CD4-positive, alpha-beta memory T cell (primary cell): ENCODE data around the gene ZNF444. TPM values are rescaled to one million over a fixed set of nuclear protein-coding genes. Genes with fewer than 3 reads are reported as not detected.

Experiments used
- CTCF ChIA-PET: fragments of 350-600 bp; sonication (Branson Sonifier 250); formaldehyde crosslinking; loops from one replicate; lab custom pipeline; 2021; ENCODE audit warnings: inconsistent platforms; ENCODE audit not compliant: partially characterized antibody; lab: Charles Lee
- POLR2A ChIA-PET: fragments of 350-600 bp; sonication (Branson Sonifier 250); formaldehyde crosslinking; loops from one replicate; lab custom pipeline; 2021; ENCODE audit not compliant: partially characterized antibody; lab: Charles Lee
- DNase-seq, 5 donors: peaks; one replicate each; pipeline versions ENCODE4 v3.0.0 to v3.0.0-alpha.2; 2020 to 2022; ENCODE audit warnings: mixed read lengths in 1 of 5
- H3K27ac ChIP-seq: one replicate; pipeline ENCODE4 v1.7.0; 2013; ENCODE audit warnings: low read depth, low read length
- H3K27me3 ChIP-seq: 2 replicates; pipeline ENCODE4 v1.7.0; 2013; ENCODE audit warnings: mild to moderate bottlenecking, low read length, moderate library complexity; ENCODE audit not compliant: insufficient read depth
- H3K36me3 ChIP-seq: 2 replicates; pipeline ENCODE4 v1.7.0; 2013; ENCODE audit warnings: mild to moderate bottlenecking, low read length, moderate library complexity; ENCODE audit not compliant: insufficient read depth
- H3K4me1 ChIP-seq: 2 replicates; pipeline ENCODE4 v1.7.0; 2013; ENCODE audit warnings: mild to moderate bottlenecking, low read length, moderate library complexity; ENCODE audit not compliant: insufficient read depth
- H3K4me3 ChIP-seq, 2 donors: one replicate each; pipeline ENCODE4 v1.7.0; 2013; ENCODE audit warnings: low read length in 2 of 2, mild to moderate bottlenecking in 1 of 2
- H3K9me3 ChIP-seq, 2 donors: one replicate each; pipeline ENCODE4 v1.7.0; 2013; ENCODE audit warnings: low read length in 2 of 2, control low read depth in 1 of 2; ENCODE audit not compliant: control insufficient read depth in 1 of 2
- H3K27ac Mint-ChIP-seq, 7 donors: one replicate each; pipeline ENCODE4 v1.8.0; 2020 to 2021; ENCODE audit warnings: mixed read lengths in 7 of 7, mild to moderate bottlenecking in 6 of 7, inconsistent platforms in 3 of 7, moderate library complexity in 3 of 7
- H3K27me3 Mint-ChIP-seq, 2 donors: one replicate each; pipeline ENCODE4 v1.8.0; 2020 to 2021; ENCODE audit warnings: mixed read lengths in 2 of 2
- H3K36me3 Mint-ChIP-seq, 2 donors: one replicate each; pipeline ENCODE4 v1.8.0; 2020 to 2021; ENCODE audit warnings: mixed read lengths in 2 of 2, inconsistent platforms in 1 of 2, mild to moderate bottlenecking in 1 of 2
- H3K4me1 Mint-ChIP-seq, 4 donors: one replicate each; pipeline ENCODE4 v1.8.0; 2020 to 2021; ENCODE audit warnings: mixed read lengths in 4 of 4, mild to moderate bottlenecking in 1 of 4
- H3K4me3 Mint-ChIP-seq, 8 donors: one replicate each; pipeline ENCODE4 v1.8.0; 2020 to 2021; ENCODE audit warnings: mixed read lengths in 8 of 8, mild to moderate bottlenecking in 7 of 8, moderate library complexity in 6 of 8, inconsistent platforms in 3 of 8
- H3K9me3 Mint-ChIP-seq, 8 donors: one replicate each; pipeline ENCODE4 v1.8.0; 2020 to 2021; ENCODE audit warnings: mixed read lengths in 8 of 8, mild to moderate bottlenecking in 5 of 8, inconsistent platforms in 3 of 8, moderate library complexity in 1 of 8
- intact Hi-C: fragments of 100-400 bp; cut with micrococcal nuclease; formaldehyde crosslinking; loops from one replicate; pipeline ENCODE4 v1.15.1; 2023
- polyA plus RNA-seq, 2 donors: library from polyadenylated mRNA; unstranded; fragments of 300-500 nt; fragmentation: Illumina TruSeq; gene quantifications; one replicate each; pipeline ENCODE4 v1.2.3, GENCODE V29; 2021
- total RNA-seq, 2 experiments: library from RNA; stranded (reverse); gene quantifications; one replicate each; pipeline ENCODE4 v1.2.3, GENCODE V29; 2021

The ZNF444 gene
- total and polyA plus RNA-seq, 4 experiments from 2014 or later: 6.2 to 42.8 (median 27.0) TPM

- no peaks in the 10 kb centered on the region for H3K36me3 ChIP-seq
These were observed 418 bp downstream of the ZNF444 start for GRCh38 chr19:56141417-56141993.

GRCh38 chr19:56142087-56142787 lies 1.1 kb downstream of the ZNF444 start:
- Histone ChIP-seq H3K9me3 (no peaks in the 10 kb centered on the region), H3K4me3 (peak overlapping the region; percentile 25 to 51), H3K27me3 (no peaks in the 10 kb centered on the region), H3K4me1 (peaks cover 22% of the 10 kb centered on the region), H3K27ac (peak overlapping the region; percentile 73), H3K36me3 (no peaks in the 10 kb centered on the region)
- Mint-ChIP-seq H3K9me3 (no peaks in the 10 kb centered on the region), H3K4me3 (peak overlapping the region; percentile 78 to 96 (median 84)), H3K36me3 (peaks cover 0 to 4% of the 10 kb centered on the region in 2 donors), H3K27me3 (no peaks in the 10 kb centered on the region), H3K4me1 (peaks cover 24 to 46% (median 33%) of the 10 kb centered on the region in 4 donors), H3K27ac (peak overlapping the region; percentile 78 to 92 (median 84))
- intact Hi-C loops: no loop called here
- no peak for DNase-seq
- POLR2A ChIA-PET: interaction anchor here (1.0 to 3.9 kb wide), 2 partner anchors 18 to 22 kb away, joined by 3 to 64 read pairs; partner anchors contain the start of gene ZNF787
- CTCF ChIA-PET: interaction anchor here (1.3 kb wide), 2 partner anchors 20 to 76 kb away, joined by 3 read pairs; no protein-coding TSS in a partner anchor

More at GRCh38 chr19:56141417-56141993, 418 bp downstream of the ZNF444 start:
- Mint-ChIP-seq H3K4me3 (peak overlapping the region; percentile 82 to 98 (median 94)), H3K36me3 (peaks cover 0 to 4% of the 10 kb centered on the region in 2 donors), H3K9me3 (no peaks in the 10 kb centered on the region), H3K27ac (peak overlapping the region; percentile 80 to 98 (median 96)), H3K27me3 (no peaks in the 10 kb centered on the region), H3K4me1 (peaks cover 24 to 46% (median 33%) of the 10 kb centered on the region in 4 donors)
- Histone ChIP-seq H3K27me3 (no peaks in the 10 kb centered on the region), H3K27ac (peak overlapping the region; percentile 73), H3K9me3 (no peaks in the 10 kb centered on the region), H3K4me1 (peaks cover 22% of the 10 kb centered on the region), H3K4me3 (peak overlapping the region; percentile 25 to 96)
- DNase-seq: peak; percentile 37 to 67 (median 46)
- ChIA-PET CTCF (interaction anchor here (1.3 kb wide), 2 partner anchors 19 to 75 kb away, joined by 3 read pairs; no protein-coding TSS in a partner anchor), POLR2A (interaction anchor here (1.0 to 3.9 kb wide), 4 partner anchors 17 to 542 kb away, joined by 3 to 64 read pairs (median 4); partner anchors contain the start of genes FIZ1, ZNF524 and ZNF787)
- intact Hi-C loops: loop anchor here (1.0 to 2.0 kb wide), 5 partner anchors 20 to 1099 kb away; partner anchors contain the start of genes ZNF582, ZNF787, ZNF805 and ZNF865

GRCh38 chr19:56142897-56143434 lies 1.9 kb downstream of the ZNF444 start:
- Histone ChIP-seq H3K27ac (no peak overlapping the region), H3K9me3 (no peaks in the 10 kb centered on the region), H3K4me3 (no peak overlapping the region), H3K27me3 (no peaks in the 10 kb centered on the region), H3K36me3 (no peaks in the 10 kb centered on the region), H3K4me1 (peaks cover 22% of the 10 kb centered on the region)
- H3K36me3 Mint-ChIP-seq: peaks cover 3 to 9% of the 10 kb centered on the region in 2 donors
- peaks cover 24 to 46% (median 33%) of the 10 kb centered on the region in 4 donors for H3K4me1 Mint-ChIP-seq
- intact Hi-C loops: no loop called here
- POLR2A ChIA-PET: interaction anchor here (3.9 kb wide), 1 partner anchor 22 kb away, joined by 64 read pairs; the partner anchor contains the start of gene ZNF787
- H3K27me3 Mint-ChIP-seq: no peaks in the 10 kb centered on the region
- CTCF ChIA-PET: interaction anchor here (1.3 kb wide), 1 partner anchor 21 kb away, joined by 3 read pairs; no protein-coding TSS in a partner anchor
- H3K27ac Mint-ChIP-seq: peak overlapping the region in 2 of 7 donors; percentile 64 to 65
- no peak for DNase-seq
- H3K9me3 Mint-ChIP-seq: no peaks in the 10 kb centered on the region
- H3K4me3 Mint-ChIP-seq: peak overlapping the region in 3 of 8 donors; percentile 17 to 31 (median 25)

- no peak overlapping the region for H3K4me3 Mint-ChIP-seq
- no peak for DNase-seq
- ChIA-PET CTCF (no interaction called here), POLR2A (no interaction called here)
- no peaks in the 10 kb centered on the region for H3K9me3 Mint-ChIP-seq
- H3K4me1 ChIP-seq: peaks cover 22% of the 10 kb centered on the region
- no peak overlapping the region for H3K4me3 ChIP-seq
- H3K27ac Mint-ChIP-seq: peak overlapping the region in 4 of 7 donors; percentile 36 to 80 (median 71)
- H3K27me3 ChIP-seq: no peaks in the 10 kb centered on the region
- peaks cover 25 to 42% (median 33%) of the 10 kb centered on the region in 4 donors for H3K4me1 Mint-ChIP-seq
- H3K9me3 ChIP-seq: no peaks in the 10 kb centered on the region
- no peaks in the 10 kb centered on the region for H3K27me3 Mint-ChIP-seq
- intact Hi-C loops: no loop called here
- no peak overlapping the region for H3K27ac ChIP-seq
- H3K36me3 ChIP-seq: no peaks in the 10 kb centered on the region
- H3K36me3 Mint-ChIP-seq: peaks cover 12 to 16% of the 10 kb centered on the region in 2 donors
These were observed 3.3 kb downstream of the ZNF444 start for GRCh38 chr19:56144376-56144775.

- H3K27ac Mint-ChIP-seq: no peak overlapping the region
These were observed 3.7 kb downstream of the ZNF444 start for GRCh38 chr19:56144831-56145230.

GRCh38 chr19:56145698-56146097 lies 4.6 kb downstream of the ZNF444 start:
- no peaks in the 10 kb centered on the region for H3K27me3 Mint-ChIP-seq
- peaks cover 3% of the 10 kb centered on the region for H3K36me3 ChIP-seq
- H3K27ac ChIP-seq: no peak overlapping the region
- no peak overlapping the region for H3K27ac Mint-ChIP-seq
- no peak overlapping the region for H3K4me3 ChIP-seq
- H3K4me3 Mint-ChIP-seq: no peak overlapping the region
- peaks cover 14% of the 10 kb centered on the region for H3K4me1 ChIP-seq
- H3K27me3 ChIP-seq: no peaks in the 10 kb centered on the region
- H3K9me3 Mint-ChIP-seq: peaks cover 0 to 3% (median 0%) of the 10 kb centered on the region in 8 donors
- ChIA-PET POLR2A (no interaction called here), CTCF (interaction anchor here (1.2 kb wide), 1 partner anchor 12 kb away, joined by 3 read pairs; no protein-coding TSS in a partner anchor)
- peaks cover 24 to 25% of the 10 kb centered on the region in 2 donors for H3K36me3 Mint-ChIP-seq
- H3K4me1 Mint-ChIP-seq: peaks cover 18 to 34% (median 24%) of the 10 kb centered on the region in 4 donors
- no peak for DNase-seq
- intact Hi-C loops: no loop called here
- no peaks in the 10 kb centered on the region for H3K9me3 ChIP-seq

More at GRCh38 chr19:56144831-56145230, 3.7 kb downstream of the ZNF444 start:
- DNase-seq: no peak
- Histone ChIP-seq H3K27ac (no peak overlapping the region), H3K27me3 (no peaks in the 10 kb centered on the region), H3K4me3 (no peak overlapping the region), H3K36me3 (peaks cover 3% of the 10 kb centered on the region), H3K4me1 (peaks cover 20% of the 10 kb centered on the region), H3K9me3 (no peaks in the 10 kb centered on the region)
- H3K9me3 Mint-ChIP-seq: peaks cover 0 to 3% (median 0%) of the 10 kb centered on the region in 8 donors
- no peaks in the 10 kb centered on the region for H3K27me3 Mint-ChIP-seq
- peaks cover 17 to 19% of the 10 kb centered on the region in 2 donors for H3K36me3 Mint-ChIP-seq
- H3K4me1 Mint-ChIP-seq: peaks cover 25 to 38% (median 32%) of the 10 kb centered on the region in 4 donors
- POLR2A ChIA-PET: no interaction called here
- intact Hi-C loops: no loop called here
- CTCF ChIA-PET: no interaction called here
- no peak overlapping the region for H3K4me3 Mint-ChIP-seq
